MCF 10A (cell line): Measurements from ENCODE around the gene PTGES2. TPM values are rescaled to one million over a fixed set of nuclear protein-coding genes. Genes with fewer than 3 reads are reported as not detected.

Source experiments
- BruUV-seq: library from RNA; stranded (reverse); fragments of 400-500 nt; replicated peaks from 2 replicates; lab custom pipeline; 2021; lab: Mats Ljungman, UMichigan
- CTCF ChIA-PET: fragments of 300-600 bp; sonication (Branson Sonifier 250); formaldehyde crosslinking; extraction: SDS; loops from one replicate; lab custom pipeline; 2021; ENCODE audit warnings: antibody characterized with exemption, inconsistent platforms; lab: Yijun Ruan, JAX
- POLR2A ChIA-PET: fragments of 300-600, 350-650 bp; sonication (Branson Sonifier 250); formaldehyde crosslinking; extraction: SDS; loops from one replicate; lab custom pipeline; 2020; ENCODE audit warnings: antibody characterized with exemption, inconsistent platforms; lab: Yijun Ruan, JAX
- DNase-seq: peaks from one replicate; pipeline ENCODE4 v3.0.0-alpha.2; 2018; ENCODE audit not compliant: unreplicated experiment
- H3K27ac Mint-ChIP-seq: one replicate; pipeline ENCODE4 v1.8.0; 2022; ENCODE audit warnings: mild to moderate bottlenecking, low read depth, mixed read lengths; ENCODE audit not compliant: unreplicated experiment
- H3K27me3 Mint-ChIP-seq: one replicate; pipeline ENCODE4 v1.8.0; 2022; ENCODE audit warnings: mixed read lengths; ENCODE audit not compliant: insufficient read depth, unreplicated experiment
- H3K36me3 Mint-ChIP-seq: one replicate; pipeline ENCODE4 v1.8.0; 2022; ENCODE audit warnings: mild to moderate bottlenecking, moderate library complexity, mixed read lengths; ENCODE audit not compliant: insufficient read depth, unreplicated experiment
- H3K4me1 Mint-ChIP-seq: one replicate; pipeline ENCODE4 v1.8.0; 2022; ENCODE audit warnings: mixed read lengths; ENCODE audit not compliant: insufficient read depth, unreplicated experiment
- H3K4me3 Mint-ChIP-seq: one replicate; pipeline ENCODE4 v1.8.0; 2022; ENCODE audit warnings: mild to moderate bottlenecking, moderate library complexity, mixed read lengths; ENCODE audit not compliant: unreplicated experiment
- H3K9me3 Mint-ChIP-seq: one replicate; pipeline ENCODE4 v1.8.0; 2022; ENCODE audit warnings: mixed read lengths; ENCODE audit not compliant: unreplicated experiment
- intact Hi-C: fragments of 100-400 bp; cut with micrococcal nuclease; formaldehyde crosslinking; loops from 2 replicates; pipeline ENCODE4 v1.14.1; 2022
- total RNA-seq: library from RNA; stranded (reverse); gene quantifications from 2 replicates; pipeline ENCODE4 v1.2.3, GENCODE V29; 2022
- TF ChIP-seq, protein P1 (sequence below): fragments of 200-600 bp; IDR thresholded peaks from one replicate; pipeline ENCODE4 v1.8.0; 2022; ENCODE audit warnings: antibody characterized with exemption, mild to moderate bottlenecking; ENCODE audit not compliant: unreplicated experiment

The PTGES2 gene
- total RNA-seq, 1 experiment from 2014 or later: 130 TPM

DNA sequence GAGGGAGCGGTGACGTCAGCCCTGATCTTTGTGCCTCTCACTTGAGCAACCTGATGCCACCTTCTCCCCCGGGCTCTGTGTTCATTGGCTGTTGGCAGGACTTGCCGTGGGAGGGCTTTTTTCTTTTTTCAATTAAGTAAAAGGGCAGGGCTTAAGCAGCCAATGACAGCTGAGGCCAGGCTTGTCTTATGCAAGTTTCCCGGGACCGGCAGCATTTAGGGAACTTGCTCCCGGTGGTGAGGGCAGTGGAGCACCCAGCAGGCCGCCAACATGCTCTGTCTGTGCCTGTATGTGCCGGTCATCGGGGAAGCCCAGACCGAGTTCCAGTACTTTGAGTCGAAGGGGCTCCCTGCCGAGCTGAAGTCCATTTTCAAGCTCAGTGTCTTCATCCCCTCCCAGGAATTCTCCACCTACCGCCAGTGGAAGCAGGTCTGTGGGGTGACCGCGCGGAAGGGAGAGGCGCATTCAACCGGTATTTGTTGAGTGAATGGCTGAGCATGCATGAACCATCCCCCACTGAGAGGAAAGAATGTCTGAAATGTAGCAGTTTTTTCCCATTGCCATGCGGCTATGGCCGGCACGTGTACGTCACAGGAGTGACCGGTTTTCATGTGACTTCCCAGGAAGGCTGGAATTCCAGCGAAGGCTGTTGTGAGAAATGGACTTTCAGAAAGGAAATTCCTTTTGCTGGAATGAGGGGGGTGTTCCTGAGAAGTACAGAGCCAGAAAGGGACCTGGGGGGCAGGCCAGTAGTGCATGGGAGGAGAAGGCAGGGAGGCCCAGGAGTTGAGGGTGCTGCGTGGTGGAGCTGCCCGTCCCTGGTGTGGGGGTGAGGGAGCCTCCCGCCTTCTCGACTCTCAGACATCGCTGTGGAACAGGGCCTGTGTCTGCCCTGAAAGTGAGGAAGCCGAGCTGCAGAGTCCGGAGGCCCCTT lies 29.0 kb downstream of the PTGES2 start:
- Mint-ChIP-seq H3K9me3 (no peaks in the 10 kb centered on the region), H3K36me3 (peaks cover 16% of the 10 kb centered on the region), H3K27ac (peak overlapping the region; percentile 98), H3K4me3 (peak overlapping the region; percentile 95), H3K27me3 (no peaks in the 10 kb centered on the region), H3K4me1 (peaks cover 17% of the 10 kb centered on the region)
- DNase-seq: peak; percentile 99
- TSS peak; percentile 90 for BruUV-seq
- intact Hi-C loops: no loop called here
- TF ChIP-seq, protein P1, sequence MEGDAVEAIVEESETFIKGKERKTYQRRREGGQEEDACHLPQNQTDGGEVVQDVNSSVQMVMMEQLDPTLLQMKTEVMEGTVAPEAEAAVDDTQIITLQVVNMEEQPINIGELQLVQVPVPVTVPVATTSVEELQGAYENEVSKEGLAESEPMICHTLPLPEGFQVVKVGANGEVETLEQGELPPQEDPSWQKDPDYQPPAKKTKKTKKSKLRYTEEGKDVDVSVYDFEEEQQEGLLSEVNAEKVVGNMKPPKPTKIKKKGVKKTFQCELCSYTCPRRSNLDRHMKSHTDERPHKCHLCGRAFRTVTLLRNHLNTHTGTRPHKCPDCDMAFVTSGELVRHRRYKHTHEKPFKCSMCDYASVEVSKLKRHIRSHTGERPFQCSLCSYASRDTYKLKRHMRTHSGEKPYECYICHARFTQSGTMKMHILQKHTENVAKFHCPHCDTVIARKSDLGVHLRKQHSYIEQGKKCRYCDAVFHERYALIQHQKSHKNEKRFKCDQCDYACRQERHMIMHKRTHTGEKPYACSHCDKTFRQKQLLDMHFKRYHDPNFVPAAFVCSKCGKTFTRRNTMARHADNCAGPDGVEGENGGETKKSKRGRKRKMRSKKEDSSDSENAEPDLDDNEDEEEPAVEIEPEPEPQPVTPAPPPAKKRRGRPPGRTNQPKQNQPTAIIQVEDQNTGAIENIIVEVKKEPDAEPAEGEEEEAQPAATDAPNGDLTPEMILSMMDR: no peak
- POLR2A ChIA-PET: interaction anchor here (0.5 to 2.9 kb wide), 24 partner anchors 11 to 1896 kb away, joined by 3 to 29 read pairs (median 3); partner anchors contain the start of genes EEIG1, NAIF1 and SLC25A25
- CTCF ChIA-PET: interaction anchor here (1.3 to 2.4 kb wide), 3 partner anchors 14 to 19 kb away, joined by 6 to 9 read pairs (median 6); no protein-coding TSS in a partner anchor

DNA sequence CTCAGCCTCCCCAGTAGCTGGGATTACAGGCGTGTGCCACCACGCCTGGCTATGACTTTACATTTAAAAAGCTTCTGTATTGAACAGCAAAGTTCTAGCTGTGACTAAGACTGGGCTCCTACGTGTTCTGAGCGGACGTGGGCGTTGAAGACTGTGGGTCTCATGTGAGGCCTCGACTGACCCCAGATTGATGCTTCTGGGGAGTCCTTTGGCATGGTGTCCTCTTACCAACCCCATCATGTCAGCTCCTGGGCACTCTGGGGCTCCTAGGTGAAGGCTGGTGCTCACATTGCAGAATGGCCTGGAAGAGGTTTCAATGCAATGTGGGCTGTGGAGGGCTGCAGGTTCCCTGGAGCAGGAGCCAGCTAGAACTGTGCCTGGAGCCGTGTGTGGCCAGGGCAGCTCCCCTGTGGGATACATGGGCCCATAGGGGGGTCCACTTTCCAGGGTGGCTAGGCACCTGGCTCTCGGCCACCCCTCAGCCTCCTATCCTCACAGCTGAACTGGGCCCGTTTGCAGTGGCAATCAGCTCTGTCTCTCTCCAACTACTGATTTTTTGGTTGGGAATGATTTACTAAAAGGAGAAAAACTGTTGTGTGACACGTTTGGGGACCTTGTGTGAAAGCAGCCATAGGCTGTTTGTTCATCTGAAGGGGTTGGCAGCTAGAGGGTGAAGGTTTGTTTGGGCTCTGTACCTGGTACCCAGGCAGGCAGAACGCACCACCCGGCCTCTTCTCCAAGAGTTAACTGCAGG lies 29.8 kb downstream of the PTGES2 start:
- ChIA-PET POLR2A (interaction anchor here (0.6 to 2.9 kb wide), 17 partner anchors 12 to 1897 kb away, joined by 3 to 29 read pairs (median 3); partner anchors contain the start of genes EEIG1, NAIF1 and SLC25A25), CTCF (interaction anchor here (0.9 to 2.4 kb wide), 4 partner anchors 13 to 63 kb away, joined by 5 to 9 read pairs (median 6); no protein-coding TSS in a partner anchor)
- peaks cover 21% of the 10 kb centered on the region for H3K4me1 Mint-ChIP-seq
- peak overlapping the region; percentile 98 for H3K27ac Mint-ChIP-seq
- TF ChIP-seq, protein P1: no peak
- intact Hi-C loops: no loop called here
- no peaks in the 10 kb centered on the region for H3K27me3 Mint-ChIP-seq
- no peaks in the 10 kb centered on the region for H3K9me3 Mint-ChIP-seq
- H3K4me3 Mint-ChIP-seq: peak overlapping the region; percentile 95
- H3K36me3 Mint-ChIP-seq: peaks cover 11% of the 10 kb centered on the region
- no TSS peak for BruUV-seq
- no peak for DNase-seq

GRCh38 chr9:128096616-128097536 lies 30.7 kb downstream of the PTGES2 start:
- peaks cover 7% of the 10 kb centered on the region for H3K36me3 Mint-ChIP-seq
- H3K27me3 Mint-ChIP-seq: no peaks in the 10 kb centered on the region
- POLR2A ChIA-PET: interaction anchor here (0.7 to 2.4 kb wide), 4 partner anchors 16 to 45 kb away, joined by 3 to 29 read pairs (median 9); partner anchors contain the start of genes NAIF1 and SLC25A25
- CTCF ChIA-PET: interaction anchor here (0.9 to 2.4 kb wide), 4 partner anchors 12 to 62 kb away, joined by 5 to 9 read pairs (median 6); no protein-coding TSS in a partner anchor
- no peak for DNase-seq
- TF ChIP-seq, protein P1: no peak
- no peaks in the 10 kb centered on the region for H3K9me3 Mint-ChIP-seq
- H3K4me3 Mint-ChIP-seq: no peak overlapping the region
- peaks cover 21% of the 10 kb centered on the region for H3K4me1 Mint-ChIP-seq
- BruUV-seq: no TSS peak
- no peak overlapping the region for H3K27ac Mint-ChIP-seq
- intact Hi-C loops: no loop called here
